AG04450 (cell line): ENCODE measurements around the gene ANKRD37. TPM values are rescaled to one million over a fixed set of nuclear protein-coding genes. Genes with fewer than 3 reads are reported as not detected.

Experiments used
- CTCF ChIA-PET: fragments of 300-600, 350-600 bp; formaldehyde crosslinking; extraction: SDS; loops from one replicate; lab custom pipeline; 2022; ENCODE audit warnings: antibody characterized with exemption, inconsistent platforms; lab: Charles Lee
- POLR2A ChIA-PET: fragments of 350-600 bp; formaldehyde crosslinking; extraction: SDS; loops from one replicate; lab custom pipeline; 2021; ENCODE audit warnings: antibody characterized with exemption, inconsistent platforms; lab: Yijun Ruan, JAX
- DNase-seq: peaks from one replicate; pipeline ENCODE4 v3.0.0-alpha.2; 2011; ENCODE audit warnings: low read depth, low spot score
- H3K27ac ChIP-seq: one replicate; pipeline ENCODE4 v1.5.1; 2012; ENCODE audit warnings: low read depth, low read length, control low read depth
- H3K27me3 ChIP-seq: one replicate; pipeline ENCODE4 v1.6.0; 2012; ENCODE audit warnings: low read length; ENCODE audit not compliant: control insufficient read depth, insufficient read depth
- H3K4me3 ChIP-seq: 2 replicates; pipeline ENCODE4 v1.5.1; 2011; ENCODE audit warnings: mild to moderate bottlenecking, low read depth, low read length, control low read depth
- H3K9me3 ChIP-seq: 2 replicates; pipeline ENCODE4 v1.5.1; 2012; ENCODE audit warnings: low read length; ENCODE audit not compliant: control insufficient read depth, insufficient read depth
- polyA plus RNA-seq: library from polyadenylated mRNA; depleted of rRNA; stranded (reverse); fragments of >200 nt; gene quantifications from 2 replicates; pipeline ENCODE4 v1.2.3, GENCODE V29; 2011
- TF ChIP-seq, protein P1 (sequence below): IDR thresholded peaks from 2 replicates; pipeline ENCODE4 v1.5.1; 2011; ENCODE audit warnings: low read depth, low read length, control low read depth, inconsistent platforms

Gene ANKRD37
- polyA plus RNA-seq, 1 experiment, result 3.6 TPM

DNA sequence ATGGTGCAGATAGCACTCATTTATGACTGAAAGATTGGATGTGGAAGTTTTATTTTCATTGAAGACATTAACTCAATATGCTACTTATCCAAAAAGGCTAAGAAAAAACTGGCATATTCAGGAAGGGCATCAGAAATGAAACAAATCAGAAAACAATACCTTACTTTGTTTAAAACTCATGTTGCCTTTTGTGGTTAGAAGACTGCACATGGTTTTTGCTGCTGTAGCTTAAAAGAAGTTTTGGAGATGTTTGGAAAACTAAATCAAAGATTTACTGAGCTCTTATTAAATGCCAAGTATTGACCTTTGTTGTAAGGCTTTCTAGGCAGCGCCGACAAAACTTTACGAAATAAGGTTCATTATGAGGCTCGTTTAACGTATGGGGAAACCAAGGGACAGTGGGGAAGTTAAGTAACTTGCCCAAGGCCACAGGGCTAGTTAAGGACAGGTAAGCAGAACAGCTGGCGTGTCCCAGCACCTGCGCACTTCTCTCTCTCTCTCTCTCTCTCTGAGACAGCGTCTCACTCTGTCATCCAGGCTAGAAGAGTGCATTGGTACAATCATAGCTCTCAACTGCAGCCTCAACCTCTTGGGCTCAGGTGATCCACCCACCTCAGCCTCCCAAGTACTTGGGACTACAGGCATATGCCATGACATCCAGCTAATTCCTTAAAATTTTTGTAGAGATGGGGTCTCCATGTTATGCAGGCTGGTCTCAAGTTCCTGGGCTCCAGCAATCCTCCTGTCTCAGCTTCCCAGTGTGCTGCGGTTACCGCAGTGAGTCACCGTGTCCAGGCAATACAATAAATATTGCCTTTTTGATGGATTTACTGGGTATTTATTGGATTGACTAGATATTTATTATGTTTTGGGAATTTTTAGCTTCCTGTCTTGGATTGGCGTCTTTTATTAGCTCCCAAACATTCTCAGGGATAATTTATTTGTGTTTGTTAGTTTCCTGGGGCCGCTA lies 17.0 kb upstream of the ANKRD37 start:
- Histone ChIP-seq H3K4me3 (no peak overlapping the region), H3K9me3 (no peaks in the 10 kb centered on the region; the same call in 1 of the 2 replicates), H3K27me3 (no peaks in the 10 kb centered on the region), H3K27ac (no peak overlapping the region)
- no peak for DNase-seq
- POLR2A ChIA-PET, result no interaction called here
- CTCF ChIA-PET, result interaction anchor here (0.6 to 1.6 kb wide), 4 partner anchors 182 to 340 kb away, joined by 3 to 4 read pairs (median 3); no protein-coding TSS in a partner anchor
- TF ChIP-seq, protein P1, sequence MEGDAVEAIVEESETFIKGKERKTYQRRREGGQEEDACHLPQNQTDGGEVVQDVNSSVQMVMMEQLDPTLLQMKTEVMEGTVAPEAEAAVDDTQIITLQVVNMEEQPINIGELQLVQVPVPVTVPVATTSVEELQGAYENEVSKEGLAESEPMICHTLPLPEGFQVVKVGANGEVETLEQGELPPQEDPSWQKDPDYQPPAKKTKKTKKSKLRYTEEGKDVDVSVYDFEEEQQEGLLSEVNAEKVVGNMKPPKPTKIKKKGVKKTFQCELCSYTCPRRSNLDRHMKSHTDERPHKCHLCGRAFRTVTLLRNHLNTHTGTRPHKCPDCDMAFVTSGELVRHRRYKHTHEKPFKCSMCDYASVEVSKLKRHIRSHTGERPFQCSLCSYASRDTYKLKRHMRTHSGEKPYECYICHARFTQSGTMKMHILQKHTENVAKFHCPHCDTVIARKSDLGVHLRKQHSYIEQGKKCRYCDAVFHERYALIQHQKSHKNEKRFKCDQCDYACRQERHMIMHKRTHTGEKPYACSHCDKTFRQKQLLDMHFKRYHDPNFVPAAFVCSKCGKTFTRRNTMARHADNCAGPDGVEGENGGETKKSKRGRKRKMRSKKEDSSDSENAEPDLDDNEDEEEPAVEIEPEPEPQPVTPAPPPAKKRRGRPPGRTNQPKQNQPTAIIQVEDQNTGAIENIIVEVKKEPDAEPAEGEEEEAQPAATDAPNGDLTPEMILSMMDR, result no peak

DNA sequence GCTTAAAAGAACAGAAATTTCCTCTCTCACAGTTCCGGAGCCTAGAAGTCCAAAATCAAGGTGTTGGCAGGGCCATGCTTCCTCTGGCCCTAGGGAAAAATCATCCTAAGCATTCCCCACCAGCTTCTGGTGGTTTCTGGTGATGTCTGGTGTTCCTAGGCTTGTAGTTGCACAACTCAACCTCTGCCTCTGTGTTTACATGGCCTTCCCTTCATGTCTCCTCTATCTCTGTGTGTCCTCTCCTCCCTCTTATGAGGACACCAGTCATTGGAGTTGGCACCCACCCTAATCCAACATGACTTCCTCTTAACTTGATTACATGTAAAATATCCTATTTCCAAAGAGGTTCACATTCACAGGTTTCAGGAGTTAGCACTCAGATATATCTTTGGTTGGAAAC lies 16.3 kb upstream of the ANKRD37 start:
- POLR2A ChIA-PET, result no interaction called here
- CTCF ChIA-PET, result interaction anchor here (0.9 to 1.6 kb wide), 2 partner anchors 197 to 341 kb away, joined by 3 read pairs; no protein-coding TSS in a partner anchor
- no peak overlapping the region for H3K4me3 ChIP-seq
- H3K9me3 ChIP-seq, result no peaks in the 10 kb centered on the region; the same call in 1 of the 2 replicates
- H3K27me3 ChIP-seq, result no peaks in the 10 kb centered on the region
- TF ChIP-seq, protein P1, result no peak
- no peak overlapping the region for H3K27ac ChIP-seq
- no peak for DNase-seq

DNA sequence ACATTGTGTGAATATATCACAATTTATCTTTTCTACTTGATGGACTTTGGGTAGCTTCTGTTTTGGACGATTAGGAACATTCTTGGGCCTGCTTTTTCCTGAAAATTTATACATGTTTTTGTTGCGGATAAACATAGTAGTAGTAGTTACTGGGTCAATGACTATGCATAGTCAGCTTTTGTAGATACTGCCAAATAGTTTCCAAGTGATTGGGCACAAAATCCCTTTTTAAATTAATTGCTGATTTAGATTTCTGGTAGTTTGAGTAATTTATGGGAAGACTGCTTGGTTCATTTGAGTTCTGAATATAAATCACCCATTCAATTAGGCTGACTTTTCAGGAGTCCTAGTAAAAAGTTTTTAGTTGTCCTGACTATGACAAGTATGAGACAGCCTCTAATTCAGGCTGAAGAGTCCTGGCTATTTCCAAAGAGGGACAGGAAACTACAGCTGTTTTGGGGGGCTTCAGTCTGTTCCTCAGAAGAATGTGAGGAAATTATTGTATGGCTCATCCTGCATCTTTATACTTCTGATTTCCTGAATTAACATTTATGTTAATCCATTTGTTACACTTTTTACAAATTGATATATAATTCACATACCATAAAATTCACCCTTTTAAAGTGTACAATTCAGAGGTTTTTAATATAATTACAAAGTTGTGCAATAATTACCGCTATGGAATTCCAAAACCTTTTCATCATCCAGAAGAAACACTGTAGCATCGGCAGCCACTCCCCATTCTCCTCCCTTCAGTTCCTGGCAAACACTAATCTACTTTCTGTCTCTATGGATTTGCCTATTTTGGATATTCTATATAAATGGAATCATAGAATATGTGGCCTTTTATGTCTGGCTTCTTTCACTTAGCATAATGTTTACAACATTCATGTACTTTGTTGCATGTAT lies 15.1 kb upstream of the ANKRD37 start:
- Histone ChIP-seq H3K9me3 (no peaks in the 10 kb centered on the region; the same call in 1 of the 2 replicates), H3K4me3 (no peak overlapping the region), H3K27me3 (no peaks in the 10 kb centered on the region), H3K27ac (no peak overlapping the region)
- ChIA-PET POLR2A (interaction anchor here (0.5 kb wide), 2 partner anchors 8 to 48 kb away, joined by 3 to 6 read pairs; no protein-coding TSS in a partner anchor), CTCF (no interaction called here)
- TF ChIP-seq, protein P1, result no peak
- DNase-seq, result no peak

DNA sequence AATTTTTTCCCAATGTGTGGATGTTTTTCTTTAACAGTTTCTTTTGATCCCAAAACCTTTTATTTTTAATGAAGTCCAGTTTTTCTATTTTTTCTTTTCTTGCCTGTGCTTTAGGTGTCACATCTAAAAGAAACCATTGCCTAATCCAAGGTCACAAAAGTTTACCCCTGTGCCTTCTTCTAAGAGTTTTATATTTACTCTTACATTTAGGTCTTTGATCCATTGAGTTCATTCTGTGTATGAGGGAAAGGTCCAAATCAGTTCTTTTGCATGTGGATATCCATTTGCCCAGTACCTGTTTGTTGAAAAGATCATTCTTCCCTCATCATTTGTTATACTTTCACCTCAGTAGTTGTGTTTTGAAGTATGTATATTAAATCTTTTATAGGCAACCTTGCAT lies 13.9 kb upstream of the ANKRD37 start:
- H3K9me3 ChIP-seq, result no peaks in the 10 kb centered on the region; the same call in 1 of the 2 replicates
- no peak overlapping the region for H3K4me3 ChIP-seq
- no peak overlapping the region for H3K27ac ChIP-seq
- TF ChIP-seq, protein P1, result no peak
- no peak for DNase-seq
- ChIA-PET POLR2A (no interaction called here), CTCF (no interaction called here)
- H3K27me3 ChIP-seq, result no peaks in the 10 kb centered on the region
